HG02759 (cell line): Measurements from ENCODE around the gene SCLY.

Source experiments
- ATAC-seq: cut with Tn5 transposase; IDR thresholded peaks from one replicate; pipeline ENCODE4 v1.9.1; 2021; ENCODE audit warnings: mild to moderate bottlenecking, moderate library complexity; ENCODE audit not compliant: unreplicated experiment

Gene SCLY

GRCh38 chr2:238136820-238137537 lies 76.2 kb downstream of the SCLY start:
- ATAC-seq = no peak

GRCh38 chr2:238137885-238138284 lies 77.1 kb downstream of the SCLY start:
- no peak for ATAC-seq

GRCh38 chr2:238138331-238139195 lies 77.8 kb downstream of the SCLY start, which contains the start of gene KLHL30:
Gene KLHL30 (plus strand): TSS chr2:238138668. CDS start chr2:238140755, 2,087 bp downstream.
- ATAC-seq = no peak

GRCh38 chr2:238139196-238140039 lies 78.6 kb downstream of the SCLY start:
- no peak for ATAC-seq

GRCh38 chr2:238140040-238140439 lies 79.2 kb downstream of the SCLY start:
- ATAC-seq = no peak

- no peak for ATAC-seq
These were observed 80.1 kb downstream of the SCLY start for GRCh38 chr2:238140721-238141540.

- ATAC-seq = no peak
These were observed 80.9 kb downstream of the SCLY start for GRCh38 chr2:238141541-238142318.

GRCh38 chr2:238142382-238143205 lies 81.8 kb downstream of the SCLY start:
- ATAC-seq = no peak

GRCh38 chr2:238143239-238143951 lies 82.6 kb downstream of the SCLY start:
- ATAC-seq = no peak

- ATAC-seq = no peak
These were observed 83.5 kb downstream of the SCLY start for GRCh38 chr2:238144262-238144661.

GRCh38 chr2:238145046-238145445 lies 84.2 kb downstream of the SCLY start:
- ATAC-seq = no peak

GRCh38 chr2:238145851-238146250 lies 85.0 kb downstream of the SCLY start:
- ATAC-seq = no peak

- ATAC-seq = no peak
These were observed 86.2 kb downstream of the SCLY start for GRCh38 chr2:238146884-238147544.

- no peak for ATAC-seq
These were observed 88.2 kb downstream of the SCLY start for GRCh38 chr2:238148981-238149380.
